Measurements from ENCODE around the gene TMPRSS3.

The TMPRSS3 gene

DNA sequence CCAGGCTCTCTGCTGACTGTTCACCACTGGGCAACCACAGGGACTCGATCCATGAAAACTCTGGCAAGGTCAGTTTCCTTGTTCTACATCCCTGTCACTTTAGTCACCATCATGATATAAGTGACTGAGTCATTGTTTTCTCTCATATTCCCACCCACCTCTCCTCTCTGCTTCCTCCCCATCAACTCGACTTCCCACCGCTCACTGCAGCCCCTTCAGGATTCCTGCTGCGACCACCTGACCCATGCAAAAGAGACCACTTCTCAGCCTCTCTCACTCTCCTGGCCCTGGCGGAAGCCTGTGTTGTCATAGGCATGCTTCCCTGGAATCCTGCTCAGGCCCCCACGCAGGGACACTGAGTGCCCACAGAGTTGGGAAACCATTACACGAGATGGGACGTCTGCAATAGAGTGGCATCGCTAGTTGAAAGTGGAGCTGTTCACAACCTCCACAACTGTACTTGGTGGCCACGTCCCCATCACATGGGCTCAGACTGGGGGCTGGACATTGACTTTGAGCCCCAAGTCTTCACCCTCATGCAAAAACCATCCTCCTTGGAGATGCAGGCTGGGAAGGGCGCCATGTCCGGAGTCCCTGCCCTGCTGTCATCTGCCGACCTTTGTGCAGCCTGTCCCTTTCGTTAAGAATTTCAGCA lies 43.3 kb downstream of the TMPRSS3 start:
- DNase-seq (ENCODE audit: low spot score): no peak
- no peak for FAIRE-seq

DNA sequence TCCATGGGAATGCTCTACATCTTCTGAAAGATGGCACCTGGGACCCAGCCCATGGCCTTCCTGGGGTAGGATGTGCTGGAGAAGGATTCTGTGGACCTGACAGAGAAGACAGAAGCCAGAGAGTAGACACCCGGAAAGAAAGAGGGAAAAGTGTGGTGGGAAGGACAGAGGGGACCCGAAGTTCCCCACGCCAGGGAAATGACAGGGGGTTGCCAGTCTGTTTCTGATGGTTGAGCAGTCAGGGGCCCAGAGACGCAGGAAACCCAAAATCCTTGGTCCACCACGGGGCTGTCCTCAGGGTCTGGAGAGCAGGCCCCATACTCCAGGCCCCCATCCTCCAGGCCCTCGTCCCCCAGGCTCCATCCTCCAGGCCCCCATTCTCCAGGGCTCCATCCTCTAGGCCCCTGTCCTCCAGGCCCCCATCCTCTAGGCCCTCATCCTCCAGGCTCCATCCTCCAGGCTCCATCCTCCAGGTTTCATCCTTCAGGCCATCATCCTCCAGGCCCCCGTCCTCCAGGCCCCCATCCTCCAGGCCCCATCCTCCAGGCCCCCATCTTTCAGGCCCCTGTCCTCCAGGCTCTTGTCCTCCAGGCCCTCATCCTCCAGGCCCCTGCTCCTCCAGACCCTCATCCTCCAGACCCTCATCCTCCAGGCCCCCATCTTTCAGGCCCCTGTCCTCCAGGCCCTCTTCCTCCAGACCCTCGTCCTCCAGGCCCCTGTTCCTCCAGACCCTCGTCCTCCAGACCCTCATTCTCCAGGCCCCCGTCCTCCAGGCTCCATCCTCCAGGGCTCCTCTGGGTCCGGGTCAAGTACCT lies 44.0 kb downstream of the TMPRSS3 start:
- DNase-seq (ENCODE audit: low spot score) (no peak), FAIRE-seq (no peak)

DNA sequence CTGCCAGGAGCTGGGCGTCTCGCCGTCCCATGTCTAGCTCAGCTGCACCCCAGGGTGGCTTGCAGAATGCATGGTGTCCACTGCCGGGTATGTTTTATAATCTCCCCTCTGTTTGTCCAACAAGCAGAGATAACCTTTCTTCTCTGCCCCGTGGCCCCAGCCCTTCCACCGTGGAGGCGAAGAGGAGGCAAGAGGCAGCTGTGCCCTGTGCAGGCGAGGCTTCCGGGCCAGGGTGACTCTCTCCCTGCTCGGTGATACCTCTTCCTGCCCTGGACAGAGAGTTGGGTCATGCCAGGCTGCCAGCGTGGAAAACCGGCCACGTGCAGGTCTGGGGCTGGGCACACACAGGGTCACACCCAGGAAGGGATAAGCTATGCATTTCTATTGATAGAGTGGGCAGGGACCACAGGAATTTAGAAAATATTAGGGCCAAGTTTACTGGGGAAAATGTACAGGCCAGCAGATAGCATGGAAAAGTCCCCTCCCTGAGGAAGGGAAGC lies 44.9 kb downstream of the TMPRSS3 start, which contains the start of gene TFF2:
TFF2 (minus strand) TSS at position 68 of the 500 bp plus-strand sequence; CDS start at position 31, 37 bp downstream.
- peak; percentile 13 for FAIRE-seq
- no peak for DNase-seq (ENCODE audit: low spot score)

DNA sequence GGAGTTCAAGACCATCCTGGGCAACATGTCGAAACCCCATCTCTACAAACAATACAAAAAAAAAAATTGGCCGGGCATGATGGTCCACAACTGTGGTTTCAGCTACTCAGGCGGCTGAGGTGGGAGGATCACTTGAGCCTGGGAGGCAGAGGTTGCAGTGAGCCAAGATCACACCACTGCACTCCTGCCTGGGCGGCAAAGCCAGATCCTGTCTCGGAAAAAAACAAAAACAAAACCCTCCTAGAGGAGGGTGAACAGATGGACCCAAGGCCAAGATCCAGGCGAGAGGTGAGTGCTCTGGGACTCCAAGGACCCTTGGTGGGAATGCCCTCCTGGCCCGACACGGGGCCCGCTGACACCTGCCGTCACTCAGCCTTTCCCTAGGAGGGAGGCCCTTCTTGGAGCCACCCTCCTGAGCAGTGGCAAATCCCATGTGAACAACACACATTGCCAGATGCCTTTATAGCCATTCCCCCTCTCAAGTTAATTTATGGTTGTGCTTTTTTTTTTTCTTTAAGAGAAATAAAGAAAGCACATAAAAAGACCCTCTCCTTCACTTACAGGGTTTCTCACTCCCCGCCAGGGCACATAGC lies 45.4 kb downstream of the TMPRSS3 start:
- DNase-seq (ENCODE audit: low spot score) (no peak), FAIRE-seq (no peak)

DNA sequence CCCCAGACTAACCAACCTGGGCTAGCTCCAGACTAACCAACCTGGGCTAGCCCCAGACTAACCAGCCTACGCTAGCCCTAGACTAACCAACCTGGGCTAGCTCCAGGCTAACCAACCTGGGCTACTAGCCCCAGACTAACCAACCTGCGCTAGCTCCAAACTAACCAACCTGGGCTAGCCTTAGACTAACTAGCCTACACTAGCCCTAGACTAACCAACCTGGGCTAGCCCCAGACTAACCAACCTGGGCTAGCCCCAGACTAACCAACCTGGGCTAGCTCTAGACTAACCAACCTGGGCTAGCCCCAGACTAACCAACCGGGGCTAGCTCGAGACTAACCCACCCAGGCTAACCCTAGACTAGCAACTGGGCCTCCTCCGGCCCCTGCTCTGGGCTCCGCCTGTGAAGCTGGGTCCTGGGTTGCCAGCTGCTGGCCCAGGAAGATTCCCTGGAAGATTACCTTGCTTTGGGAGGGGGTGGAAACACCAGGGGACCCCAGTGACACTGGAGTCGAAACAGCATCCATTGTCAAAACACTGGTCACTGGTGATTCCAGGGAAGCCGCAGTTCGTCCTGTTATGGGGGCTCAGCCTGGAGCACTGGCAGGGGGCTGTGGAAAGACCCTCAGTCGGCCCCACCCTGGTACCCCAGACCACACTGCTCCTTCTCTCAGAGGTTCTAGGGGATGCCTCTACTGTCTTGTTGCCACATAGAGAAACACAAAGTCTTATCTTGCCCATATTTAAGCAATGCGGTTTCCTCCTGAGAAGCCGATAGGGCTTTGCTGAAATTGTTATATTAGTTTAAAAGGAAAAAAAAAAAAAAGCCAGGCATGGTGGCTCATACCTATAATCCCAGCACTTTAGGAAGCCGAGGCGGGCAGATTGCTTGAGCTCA lies 46.2 kb downstream of the TMPRSS3 start:
- DNase-seq (ENCODE audit: low spot score): no peak
- FAIRE-seq: no peak

DNA sequence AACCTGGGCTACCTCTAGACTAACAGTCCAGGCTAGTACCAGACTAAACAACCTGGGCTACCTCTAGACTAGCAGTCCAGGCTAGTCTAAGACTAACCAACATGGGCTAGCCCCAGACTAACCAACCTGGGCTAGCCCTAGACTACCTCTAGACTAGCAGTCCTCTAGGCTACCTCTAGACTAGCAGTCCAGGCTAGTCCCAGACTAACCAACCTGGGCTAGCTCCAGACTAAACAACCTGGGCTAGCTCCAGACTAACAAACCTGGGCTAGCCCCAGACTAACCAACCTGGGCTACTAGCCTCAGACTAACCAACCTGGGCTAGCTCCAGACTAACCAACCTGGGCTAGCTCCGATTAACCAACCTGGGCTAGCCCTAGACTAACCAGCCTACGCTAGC lies 47.1 kb downstream of the TMPRSS3 start:
- FAIRE-seq: no peak
- DNase-seq (ENCODE audit: low spot score): no peak

DNA sequence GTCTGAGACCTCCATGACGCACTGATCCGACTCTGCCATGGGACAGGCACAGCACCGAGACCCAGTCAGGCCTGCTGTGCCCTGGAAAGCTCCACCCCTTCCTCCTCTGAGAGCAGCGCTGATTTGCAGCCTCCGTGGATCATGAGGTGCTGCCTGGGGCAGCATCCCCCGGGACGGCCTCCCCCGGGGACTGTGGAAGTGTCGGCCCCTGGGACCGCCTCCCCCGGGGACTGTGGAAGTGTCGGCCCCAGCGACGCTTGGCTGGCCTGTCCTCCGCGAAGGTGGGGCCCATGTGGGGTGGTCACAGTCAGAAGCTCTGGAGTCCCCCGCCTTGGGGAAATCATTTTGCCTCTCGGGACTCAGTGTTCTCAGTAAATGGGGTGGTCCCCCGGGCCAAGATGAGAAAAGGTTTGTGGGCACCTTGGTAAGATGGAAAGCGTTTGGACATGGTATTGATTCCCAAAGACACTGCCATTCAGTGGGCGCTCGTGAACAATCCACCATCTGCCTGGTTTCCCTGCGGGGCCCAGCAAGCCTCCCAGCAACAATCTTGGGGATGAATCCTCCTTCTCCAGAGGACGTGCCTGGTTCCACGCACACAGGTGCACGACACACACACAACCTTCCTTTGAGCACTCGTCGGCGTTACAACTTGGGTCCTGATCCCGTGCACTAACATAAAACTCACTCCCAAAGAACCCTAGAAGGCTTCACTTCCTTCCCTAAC lies 48.1 kb downstream of the TMPRSS3 start:
- FAIRE-seq: no peak
- no peak for DNase-seq (ENCODE audit: low spot score)

DNA sequence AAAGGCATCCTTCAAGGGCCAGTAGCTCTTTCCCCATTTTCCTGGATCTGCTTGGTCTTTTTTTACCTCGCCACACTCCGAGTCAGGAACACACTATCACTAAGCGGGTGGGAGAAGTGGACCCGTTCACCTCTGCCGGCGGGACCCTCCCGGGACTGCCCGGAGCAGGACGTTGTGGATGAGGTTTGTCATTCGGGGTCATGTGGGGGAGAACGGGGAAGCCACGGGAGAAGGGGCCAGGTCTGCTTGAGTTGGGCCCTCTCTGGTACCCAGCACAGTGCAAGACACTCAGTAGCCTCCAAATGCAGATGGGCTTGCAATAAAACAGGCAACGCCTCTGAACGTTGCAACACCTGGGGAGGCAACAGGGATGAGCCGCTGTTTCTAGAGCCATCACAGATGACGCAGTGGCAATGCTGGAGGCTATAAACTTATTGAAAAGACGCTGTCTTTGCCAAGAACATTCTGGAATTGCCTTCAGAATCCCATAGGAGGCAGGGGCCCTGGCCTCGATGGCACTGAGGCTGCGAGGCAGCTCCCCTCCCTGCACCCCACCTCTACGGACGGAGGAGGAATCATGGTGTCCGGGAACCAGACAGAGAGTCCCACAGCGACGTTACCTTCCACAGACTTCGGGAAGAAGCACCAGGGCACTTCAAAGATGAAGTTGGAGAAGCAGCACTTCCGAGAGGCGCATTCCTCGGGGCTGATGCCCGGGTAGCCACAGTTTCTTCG lies 48.8 kb downstream of the TMPRSS3 start:
- DNase-seq (ENCODE audit: low spot score): no peak
- FAIRE-seq: no peak

DNA sequence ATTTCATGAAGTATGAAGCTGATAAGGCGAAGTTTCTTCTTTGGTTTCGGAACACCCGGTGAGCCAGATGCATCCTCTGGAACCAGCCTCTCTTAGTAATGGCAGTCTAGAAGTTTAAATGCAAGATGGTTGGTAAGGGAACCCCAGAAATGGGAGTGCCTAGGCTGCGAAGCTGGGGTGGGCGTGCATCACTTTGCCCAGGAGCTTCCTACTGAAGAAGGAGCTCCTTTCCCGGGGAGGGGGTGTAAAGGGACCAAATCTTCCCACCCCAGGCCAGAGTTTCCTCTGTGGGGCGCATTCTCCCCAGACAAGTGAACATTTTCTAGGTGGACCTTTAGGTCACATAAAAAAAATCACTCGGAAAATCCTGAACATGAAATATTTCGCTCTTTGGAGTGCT lies 49.4 kb downstream of the TMPRSS3 start:
- FAIRE-seq: no peak
- no peak for DNase-seq (ENCODE audit: low spot score)

DNA sequence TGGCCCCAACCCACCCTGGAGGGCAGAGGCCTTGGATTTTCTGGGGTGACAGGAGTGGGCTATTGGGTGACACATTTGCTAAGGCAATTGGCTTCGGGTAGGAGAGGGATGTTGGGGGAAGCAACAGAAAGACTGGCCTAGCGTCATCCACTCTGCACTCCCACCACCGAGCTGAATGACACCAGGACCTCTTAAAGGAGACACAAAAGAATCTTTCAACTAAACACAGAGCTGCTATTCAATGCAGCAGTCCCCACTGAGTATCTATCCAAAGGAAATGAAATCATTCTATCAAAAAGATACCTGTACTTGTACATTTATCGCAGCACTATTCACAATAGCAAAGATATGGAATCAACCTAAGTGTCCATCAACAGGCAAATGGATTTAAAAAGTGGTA lies 51.2 kb downstream of the TMPRSS3 start:
- DNase-seq (ENCODE audit: low spot score) (no peak), FAIRE-seq (no peak)

DNA sequence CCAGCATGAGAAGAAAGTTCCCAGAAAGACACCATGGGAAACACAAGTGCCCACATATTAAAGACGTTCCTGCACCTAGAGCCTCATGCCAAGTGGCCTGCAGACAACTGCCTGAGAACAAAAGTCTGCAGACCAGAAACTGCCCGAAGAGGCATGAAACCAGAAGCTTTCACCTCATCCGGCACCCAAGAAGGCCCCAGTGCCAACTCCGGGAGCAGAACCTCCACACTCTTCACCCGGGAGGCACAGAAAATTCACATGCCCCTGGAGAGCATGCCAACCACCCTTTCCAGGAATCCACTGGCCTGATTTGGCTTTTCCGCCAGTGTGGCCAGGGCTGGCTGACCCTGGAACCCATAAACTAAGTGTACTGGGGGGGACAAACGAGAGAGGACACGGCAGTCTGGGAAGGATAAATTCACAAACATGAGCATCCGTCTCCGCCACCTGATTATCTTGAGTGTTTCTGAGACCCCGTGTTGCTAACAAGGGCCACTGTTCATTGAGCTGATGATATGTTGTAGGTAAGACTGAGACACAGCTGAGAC lies 51.8 kb downstream of the TMPRSS3 start:
- FAIRE-seq (no peak), DNase-seq (ENCODE audit: low spot score) (no peak)

DNA sequence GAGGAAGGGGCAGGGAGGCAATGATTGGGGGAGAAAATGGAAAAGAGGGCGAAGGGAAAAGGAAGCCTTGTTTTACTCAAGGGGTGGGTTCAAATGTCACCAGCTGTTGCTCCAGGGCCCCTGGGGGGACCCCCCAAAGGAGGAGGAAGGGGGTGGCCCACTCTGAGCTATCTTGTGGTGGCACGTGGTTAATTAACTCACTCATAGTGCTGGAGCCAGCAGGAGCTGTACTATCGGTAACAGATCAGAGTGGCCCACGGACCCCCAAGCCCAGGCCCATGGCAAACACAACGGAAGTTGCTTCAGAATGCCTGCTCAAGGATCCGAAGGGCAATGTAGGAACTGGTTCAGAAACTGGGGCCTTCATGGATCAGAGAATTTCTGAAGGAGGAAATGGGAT lies 52.3 kb downstream of the TMPRSS3 start:
- FAIRE-seq (no peak), DNase-seq (ENCODE audit: low spot score) (no peak)

DNA sequence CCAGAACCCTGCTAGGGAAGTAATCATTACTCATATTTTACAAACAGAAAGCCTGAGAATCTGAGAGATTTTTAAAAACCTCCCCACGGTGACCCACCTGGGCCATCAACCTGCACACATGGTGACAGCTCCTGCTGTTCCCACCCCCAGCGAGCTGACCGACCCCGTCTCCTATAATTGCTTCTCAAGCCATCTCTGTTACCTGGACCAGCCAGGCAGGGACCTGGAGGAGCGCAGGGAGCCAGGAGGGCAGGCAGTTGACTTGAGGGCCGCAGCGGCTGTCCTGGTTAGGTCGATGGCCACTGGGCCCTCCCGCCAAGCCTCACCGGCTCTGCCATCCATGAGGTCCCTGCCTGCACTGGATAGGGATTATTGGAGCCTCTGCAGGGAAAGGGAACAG lies 52.8 kb downstream of the TMPRSS3 start:
- no peak for DNase-seq (ENCODE audit: low spot score)
- no peak for FAIRE-seq

DNA sequence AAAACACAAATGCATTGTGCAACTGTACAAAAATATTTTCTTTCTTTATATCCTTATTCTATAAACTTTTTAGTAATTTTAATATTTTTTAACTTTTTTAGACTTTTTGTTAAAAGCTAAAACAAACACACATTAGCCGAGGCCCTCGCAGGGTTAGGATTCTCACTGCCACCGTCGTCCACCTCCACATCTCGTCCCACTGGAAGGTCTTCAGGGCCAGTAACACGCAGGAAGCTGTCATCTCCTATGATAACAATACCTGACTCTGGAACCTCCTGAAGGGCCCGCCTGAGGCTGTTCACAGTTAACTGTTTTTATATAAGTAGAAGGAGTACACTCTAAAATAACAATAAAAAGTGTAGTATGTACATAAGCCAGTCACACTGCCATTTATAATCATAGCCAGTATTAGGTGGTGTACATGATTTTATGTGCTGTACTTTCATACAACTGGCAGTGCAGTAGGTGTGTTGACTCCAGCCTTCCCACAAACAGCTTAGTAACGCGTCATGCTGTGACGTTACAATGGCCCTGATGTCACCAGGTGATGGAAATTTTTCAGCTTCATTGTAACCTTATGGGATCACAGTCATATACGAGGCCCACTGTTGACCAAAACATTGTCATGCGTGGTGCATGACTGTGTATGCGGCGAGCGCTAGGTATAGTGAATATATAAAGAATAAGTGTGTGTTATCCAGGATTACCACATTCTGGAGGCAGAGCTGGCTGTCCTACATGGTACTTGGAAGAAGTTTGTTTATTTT lies 53.9 kb downstream of the TMPRSS3 start:
- FAIRE-seq (no peak), DNase-seq (ENCODE audit: low spot score) (no peak)

DNA sequence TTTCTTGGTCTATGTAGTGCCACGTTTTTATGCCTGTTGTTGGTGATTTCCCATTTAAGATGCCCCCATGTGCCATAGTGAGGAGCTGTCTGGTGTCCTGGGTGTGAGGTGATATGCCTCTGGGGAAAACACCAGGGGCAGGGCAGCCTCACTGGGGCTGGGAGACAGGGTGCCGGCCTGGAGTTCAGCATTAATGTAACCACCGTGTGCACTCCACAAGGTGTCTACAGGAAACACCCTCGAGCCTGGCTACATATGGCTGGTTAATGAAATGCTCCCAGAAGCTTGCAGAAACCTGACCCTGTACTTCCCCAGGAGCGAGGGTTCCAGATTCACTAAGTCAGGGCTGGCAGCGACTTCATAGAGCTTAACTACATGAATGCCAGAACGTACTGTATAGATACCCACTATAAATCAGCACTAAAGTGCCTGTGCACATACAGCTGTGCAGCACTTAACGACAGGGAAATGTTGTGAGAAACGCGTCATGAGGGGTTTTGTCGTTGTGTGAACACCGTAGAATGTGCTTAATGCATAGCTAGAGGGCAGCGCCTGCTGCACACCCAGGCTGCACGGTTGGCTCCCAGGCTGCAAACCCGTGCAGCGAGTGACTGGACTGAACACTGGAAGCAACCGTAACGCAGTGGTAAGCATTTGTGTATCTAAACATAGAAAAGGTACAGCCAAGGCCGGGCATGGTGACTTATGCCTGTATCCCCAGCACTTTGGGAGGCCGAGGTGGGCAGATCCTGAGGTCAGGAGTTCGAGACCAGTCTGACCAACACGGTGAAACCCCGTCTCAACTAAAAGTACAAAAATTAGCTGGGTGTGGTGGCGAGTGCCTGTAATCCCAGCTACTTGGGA lies 55.4 kb downstream of the TMPRSS3 start:
- DNase-seq (ENCODE audit: low spot score) (no peak), FAIRE-seq (no peak)

DNA sequence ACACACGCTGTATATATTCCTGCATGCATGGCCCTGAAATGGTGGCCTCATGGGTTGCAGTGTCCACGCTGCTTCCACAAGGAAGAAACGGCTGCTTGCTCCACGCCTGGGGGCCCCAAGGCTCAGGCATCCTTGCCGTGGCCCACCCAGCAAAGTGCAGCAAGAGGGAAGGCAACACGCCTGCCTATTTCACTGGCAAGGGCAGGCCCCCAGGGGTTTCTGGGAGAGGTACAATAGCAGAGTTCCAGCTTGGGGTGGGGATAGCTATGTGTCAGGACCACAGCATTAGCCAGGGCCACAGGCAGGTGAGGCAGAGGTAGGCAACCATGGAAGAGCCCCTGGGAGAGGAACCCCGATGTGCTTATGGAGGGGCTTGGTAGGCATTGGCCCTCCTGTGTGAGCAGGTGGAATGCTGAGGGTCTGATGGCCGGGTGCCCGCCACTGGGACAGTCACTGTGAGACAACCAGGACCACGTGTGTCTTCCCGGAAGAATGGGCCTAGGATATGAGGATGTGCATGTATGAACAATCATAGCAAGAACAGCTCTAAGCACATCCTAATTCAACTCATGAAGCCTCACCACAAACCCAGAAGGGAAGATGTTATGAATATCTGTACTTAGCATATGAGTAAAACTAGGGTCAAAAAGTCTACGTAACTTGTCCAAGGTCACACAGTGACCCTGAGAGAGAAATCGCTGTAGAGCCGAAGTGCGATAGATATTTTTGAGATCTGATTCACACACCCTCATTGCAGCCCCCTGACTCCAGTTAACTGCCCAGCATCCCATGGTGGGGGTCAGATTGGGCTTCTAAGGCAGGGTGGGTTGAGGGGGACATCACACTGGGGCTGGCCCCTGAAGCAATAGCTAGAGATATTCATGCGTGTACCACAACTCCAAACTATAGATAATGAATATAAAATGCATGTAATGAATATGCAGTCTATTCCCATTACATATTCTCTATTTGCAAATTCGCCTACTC lies 56.8 kb downstream of the TMPRSS3 start:
- FAIRE-seq: no peak

More for the DNA sequence above, 56.8 kb downstream of the TMPRSS3 start:
- no peak for DNase-seq (ENCODE audit: low spot score)
